Sigmoid colon (tissue), 4 donors: ENCODE measurements around the gene LAMC3.

Source experiments
- POLR2A ChIP-seq, 2 donors: fragments of 450-650 bp; IDR thresholded peaks; one replicate each; pipeline ENCODE4 v1.6.1; 2016; ENCODE audit warnings: antibody characterized with exemption in 2 of 2, mild to moderate bottlenecking in 2 of 2, moderate library complexity in 2 of 2
- POLR2AphosphoS5 ChIP-seq, 4 donors: sonication (generic); formaldehyde crosslinking; IDR thresholded peaks; one replicate each; pipeline ENCODE4 v1.6.1; 2017; ENCODE audit warnings: antibody characterized with exemption in 4 of 4
- TF ChIP-seq, protein P1 (sequence below), 4 experiments: fragments of 450-650 bp in 3 of 4; fragments of 200-600 bp in 1 of 4; IDR thresholded peaks; one replicate each; pipeline ENCODE4 v1.5.1; 2016 to 2019; ENCODE audit warnings: antibody characterized with exemption in 4 of 4, mild to moderate bottlenecking in 3 of 4, moderate library complexity in 2 of 4

GRCh38 chr9:131103535-131103934 is 94.6 kb downstream of the LAMC3 start:
- no peak for TF ChIP-seq POLR2AphosphoS5 (IDR thresholded peaks at IDR 0.05)
- TF ChIP-seq, protein P1, sequence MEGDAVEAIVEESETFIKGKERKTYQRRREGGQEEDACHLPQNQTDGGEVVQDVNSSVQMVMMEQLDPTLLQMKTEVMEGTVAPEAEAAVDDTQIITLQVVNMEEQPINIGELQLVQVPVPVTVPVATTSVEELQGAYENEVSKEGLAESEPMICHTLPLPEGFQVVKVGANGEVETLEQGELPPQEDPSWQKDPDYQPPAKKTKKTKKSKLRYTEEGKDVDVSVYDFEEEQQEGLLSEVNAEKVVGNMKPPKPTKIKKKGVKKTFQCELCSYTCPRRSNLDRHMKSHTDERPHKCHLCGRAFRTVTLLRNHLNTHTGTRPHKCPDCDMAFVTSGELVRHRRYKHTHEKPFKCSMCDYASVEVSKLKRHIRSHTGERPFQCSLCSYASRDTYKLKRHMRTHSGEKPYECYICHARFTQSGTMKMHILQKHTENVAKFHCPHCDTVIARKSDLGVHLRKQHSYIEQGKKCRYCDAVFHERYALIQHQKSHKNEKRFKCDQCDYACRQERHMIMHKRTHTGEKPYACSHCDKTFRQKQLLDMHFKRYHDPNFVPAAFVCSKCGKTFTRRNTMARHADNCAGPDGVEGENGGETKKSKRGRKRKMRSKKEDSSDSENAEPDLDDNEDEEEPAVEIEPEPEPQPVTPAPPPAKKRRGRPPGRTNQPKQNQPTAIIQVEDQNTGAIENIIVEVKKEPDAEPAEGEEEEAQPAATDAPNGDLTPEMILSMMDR (IDR thresholded peaks at IDR 0.05): no peak
- no peak for TF ChIP-seq POLR2A (IDR thresholded peaks at IDR 0.05)
